GM18502 (cell line): ENCODE results near the gene KRTAP4-5.
"Not testable (repeated sequence)": the region's sequence is repeated elsewhere in the genome, so short reads cannot be mapped to it uniquely, and the experiment has no call there.

Source experiments
- ATAC-seq: cut with Tn5 transposase; IDR thresholded peaks from one replicate; pipeline ENCODE4 v1.9.1; 2021; ENCODE audit warnings: mild to moderate bottlenecking; ENCODE audit not compliant: unreplicated experiment, poor library complexity

Gene KRTAP4-5

DNA sequence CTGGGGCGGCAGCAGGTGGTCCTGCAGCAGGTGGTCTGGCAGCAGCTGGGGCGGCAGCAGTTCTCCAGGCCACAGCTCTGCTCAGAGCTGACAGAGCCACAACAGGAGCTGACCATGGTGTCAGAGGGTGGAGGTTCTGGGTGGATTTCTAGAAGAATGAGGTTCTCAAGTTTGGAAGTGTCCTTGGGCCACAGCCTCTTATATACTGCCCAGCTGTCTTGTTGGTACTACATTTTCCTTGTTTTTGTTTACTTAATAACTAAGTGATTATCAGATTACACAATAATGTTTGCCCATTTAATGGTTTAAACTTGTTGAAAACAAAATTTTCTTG lies at the start of gene KRTAP4-5:
TSS of gene KRTAP4-5 (minus strand) at position 174 of the 334 bp plus-strand sequence. CDS start at position 116, 58 bp downstream.
- no peak for ATAC-seq

GRCh38 chr17:41196068-41196467 lies 46.4 kb upstream of the KRTAP4-5 start:
- ATAC-seq: no peak

DNA sequence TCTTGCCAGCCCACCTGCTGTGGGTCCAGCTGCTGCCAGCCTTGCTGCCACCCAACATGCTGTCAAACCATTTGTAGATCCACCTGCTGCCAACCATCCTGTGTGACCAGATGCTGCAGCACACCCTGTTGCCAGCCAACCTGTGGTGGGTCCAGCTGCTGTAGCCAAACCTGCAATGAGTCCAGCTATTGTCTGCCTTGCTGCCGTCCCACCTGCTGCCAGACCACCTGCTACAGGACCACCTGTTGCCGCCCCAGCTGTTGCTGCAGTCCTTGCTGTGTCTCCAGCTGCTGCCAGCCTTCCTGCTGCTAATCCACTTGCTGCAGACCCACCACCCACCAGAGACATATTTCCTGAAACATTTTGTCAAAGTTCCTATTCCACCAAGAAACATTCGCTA lies 40.7 kb upstream of the KRTAP4-5 start:
- ATAC-seq: no peak

- not testable (repeated sequence) for ATAC-seq
Measured at GRCh38 chr17:41189837-41190318, 40.3 kb upstream of the KRTAP4-5 start, which contains the start of gene KRTAP9-1. Gene KRTAP9-1, plus strand, starts transcription at chr17:41189887. Its CDS starts 0 bp downstream, at chr17:41189887.

DNA sequence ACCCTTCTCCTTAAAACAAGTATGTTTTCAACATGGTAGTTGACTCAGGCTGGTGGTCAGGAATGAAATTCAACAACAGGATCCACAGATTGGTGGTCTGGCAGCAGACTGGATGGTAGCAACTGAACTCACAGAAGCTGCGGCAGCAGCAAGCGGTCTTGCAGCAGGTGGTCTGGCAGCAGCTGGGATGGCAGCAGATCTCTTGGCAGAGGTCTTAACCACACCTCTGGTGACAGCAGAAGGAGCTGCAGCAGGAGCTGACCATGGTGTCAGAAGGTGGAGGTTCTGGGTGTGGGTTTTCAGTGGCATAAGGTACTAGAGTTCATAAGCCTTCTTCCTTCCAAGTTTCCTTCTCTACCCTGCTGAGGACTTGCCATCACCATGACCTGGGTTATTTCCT lies 37.2 kb upstream of the KRTAP4-5 start:
- ATAC-seq: no peak

DNA sequence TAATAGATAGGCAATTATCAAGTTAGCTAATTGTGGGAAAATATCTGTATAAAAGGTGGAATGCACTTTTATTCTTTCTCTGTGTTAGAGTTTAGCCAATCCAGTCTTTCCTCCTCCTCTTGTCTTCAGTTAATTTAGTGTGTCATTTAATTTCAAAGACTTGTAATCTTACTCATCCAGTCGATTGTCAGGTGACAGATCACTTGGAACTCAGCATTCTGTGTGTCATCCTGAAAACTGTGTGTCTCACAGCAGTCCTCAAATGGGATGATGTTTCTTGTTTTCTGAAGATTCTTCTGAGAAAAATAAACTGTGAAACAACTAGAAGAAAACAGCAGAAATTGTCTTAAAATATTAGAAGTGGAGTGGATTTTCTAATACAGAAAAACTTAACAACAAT lies 35.4 kb upstream of the KRTAP4-5 start:
- no peak for ATAC-seq

DNA sequence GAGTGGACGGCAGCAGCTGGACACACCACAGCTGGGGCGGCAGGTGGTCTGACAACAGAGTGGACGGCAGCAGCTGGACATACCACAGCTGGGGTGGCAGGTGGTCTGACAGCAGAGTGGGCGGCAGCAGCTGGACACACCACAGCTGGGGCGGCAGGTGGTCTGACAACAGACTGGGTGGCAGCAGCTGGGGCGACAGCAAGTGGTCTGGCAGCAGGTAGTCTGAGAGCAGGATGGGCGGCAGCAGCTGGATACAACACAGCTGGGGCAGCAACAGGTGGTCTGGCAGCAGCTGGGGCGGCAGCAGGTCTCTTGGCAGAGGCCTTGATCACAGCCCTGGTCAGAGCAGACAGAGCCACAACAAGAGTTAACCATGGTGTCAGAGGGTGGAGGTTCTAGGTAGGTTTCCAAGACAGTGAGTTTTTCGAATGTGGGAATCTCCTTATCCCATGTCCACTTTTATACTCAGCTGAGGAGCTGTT lies 34.9 kb upstream of the KRTAP4-5 start, which contains the start of gene KRTAP4-1:
TSS of gene KRTAP4-1 (minus strand) at position 432 of the 482 bp plus-strand sequence. CDS start at position 375, 57 bp downstream.
- no peak for ATAC-seq

GRCh38 chr17:41178843-41179616 lies 29.4 kb upstream of the KRTAP4-5 start:
- no peak for ATAC-seq

- no peak for ATAC-seq
Measured at GRCh38 chr17:41178341-41178740, 28.7 kb upstream of the KRTAP4-5 start.

- ATAC-seq: no peak
Measured at GRCh38 chr17:41177727-41178271, 28.2 kb upstream of the KRTAP4-5 start, which contains the start of gene KRTAP4-2. Gene KRTAP4-2, minus strand, starts transcription at chr17:41178221. Its CDS starts 57 bp downstream, at chr17:41178164.

GRCh38 chr17:41176744-41177387 lies 27.2 kb upstream of the KRTAP4-5 start:
- no peak for ATAC-seq

DNA sequence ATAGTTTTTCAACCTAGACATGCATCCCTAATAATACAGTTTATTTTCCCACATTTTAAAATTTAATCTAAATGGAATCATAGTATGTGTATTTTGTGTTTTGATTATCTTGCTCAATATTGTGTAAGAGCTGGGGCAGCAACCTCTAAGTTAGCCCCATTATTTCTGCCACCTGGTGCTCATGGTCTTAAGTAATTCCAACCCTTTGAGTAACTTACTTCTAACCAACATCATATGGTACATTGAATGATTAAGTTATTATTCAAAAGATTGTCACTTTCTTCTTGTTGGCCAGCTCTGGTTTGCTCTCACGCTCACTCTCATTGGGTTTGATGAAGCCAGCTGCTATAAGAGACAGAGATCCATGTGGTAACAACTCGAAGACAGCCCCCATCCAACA lies 22.3 kb upstream of the KRTAP4-5 start:
- no peak for ATAC-seq

- no peak for ATAC-seq
Measured at GRCh38 chr17:41168121-41168520, 18.5 kb upstream of the KRTAP4-5 start, which contains the start of gene KRTAP4-3. Gene KRTAP4-3, minus strand, starts transcription at chr17:41168221. Its CDS starts 49 bp downstream, at chr17:41168172.

GRCh38 chr17:41167561-41167960 lies 17.9 kb upstream of the KRTAP4-5 start:
- no peak for ATAC-seq

- ATAC-seq: no peak
Measured at GRCh38 chr17:41163828-41164227, 14.2 kb upstream of the KRTAP4-5 start.

DNA sequence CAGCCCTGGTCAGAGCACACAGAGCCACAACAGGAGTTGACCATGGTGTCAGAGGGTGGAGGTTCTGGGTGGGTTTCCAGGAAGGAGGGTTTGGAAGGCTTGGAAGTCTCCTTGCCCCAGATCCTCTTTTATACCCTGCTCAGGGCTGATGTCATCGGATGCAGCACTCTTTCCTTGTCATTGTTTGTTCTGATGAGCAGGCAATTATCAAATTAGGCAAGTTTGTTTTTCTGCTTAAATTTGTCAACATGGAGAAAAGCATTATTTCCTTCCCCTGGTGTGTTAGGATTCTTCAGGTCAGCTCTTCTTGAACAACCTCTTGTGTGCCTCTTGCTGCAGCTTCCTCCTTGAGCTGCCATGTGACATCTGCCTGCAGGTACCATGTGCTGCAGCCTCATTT lies 11.0 kb upstream of the KRTAP4-5 start, which contains the start of gene KRTAP4-4:
TSS of gene KRTAP4-4 (minus strand) at position 101 of the 400 bp plus-strand sequence. CDS start at position 44, 57 bp downstream.
- no peak for ATAC-seq

DNA sequence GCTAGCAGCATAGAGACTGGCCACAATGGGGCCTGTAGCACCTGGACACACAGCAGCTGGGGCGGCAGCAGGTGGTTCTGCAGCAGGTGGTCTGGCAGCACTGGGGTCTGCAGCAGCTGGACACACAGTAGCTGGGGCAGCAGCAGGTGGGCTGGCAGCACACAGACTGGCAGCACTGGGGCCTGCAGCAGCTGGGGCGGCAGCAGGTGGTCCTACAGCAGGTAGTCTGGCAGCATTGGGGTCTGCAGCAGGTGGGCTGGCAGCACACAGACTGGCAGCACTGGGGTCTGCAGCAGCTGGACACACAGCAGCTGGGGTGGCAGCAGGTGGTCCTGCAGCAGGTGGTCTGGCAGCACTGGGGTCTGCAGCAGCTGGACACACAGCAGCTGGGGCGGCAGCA lies 10.6 kb upstream of the KRTAP4-5 start:
- not testable (repeated sequence) for ATAC-seq

DNA sequence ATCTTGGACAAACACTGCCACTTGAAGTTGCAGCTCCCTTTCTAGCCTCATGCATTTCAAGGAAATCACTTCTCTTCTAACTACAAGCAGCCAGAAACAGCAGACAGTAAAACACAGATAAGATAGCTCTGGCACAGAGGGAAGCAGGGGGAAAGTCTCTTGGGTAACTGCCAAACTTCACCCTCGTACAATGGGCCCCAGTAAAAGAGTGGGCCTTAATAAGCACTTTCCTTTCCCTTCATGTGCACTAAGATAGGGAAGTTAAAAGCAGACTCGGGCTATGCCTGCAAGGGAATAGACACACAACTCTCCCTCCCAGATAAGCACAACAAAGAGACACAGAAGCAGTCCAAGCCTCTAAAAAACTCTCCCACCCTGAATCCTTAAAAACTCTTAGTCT lies 4.2 kb upstream of the KRTAP4-5 start:
- ATAC-seq: no peak

GRCh38 chr17:41151525-41151924 lies 1.9 kb upstream of the KRTAP4-5 start:
- no peak for ATAC-seq

DNA sequence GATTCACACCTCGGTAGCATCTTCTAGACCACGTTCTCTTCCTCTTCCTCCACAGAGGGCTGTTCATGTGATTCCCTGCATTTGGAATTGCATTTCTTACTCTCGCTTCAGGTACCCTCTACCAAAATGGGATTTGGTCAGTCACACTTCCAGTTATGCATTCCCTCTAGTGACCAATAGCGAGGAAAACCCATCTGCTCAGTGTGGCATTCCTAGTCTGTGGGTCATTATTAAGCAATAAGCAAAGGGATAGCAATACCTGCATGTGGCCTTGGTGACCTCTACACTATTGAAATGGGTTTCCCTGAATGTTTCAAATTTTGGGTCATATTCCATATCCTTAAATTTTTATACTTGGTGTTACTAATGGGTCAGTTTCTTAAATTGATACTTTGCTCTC lies 401 bp upstream of the KRTAP4-5 start:
- ATAC-seq: no peak
